GM21717 (cell line): ENCODE measurements around the gene PTOV1.
A peak's percentile ranks its signal among the peaks of the same experiment; 100 is the strongest.
"Not testable (repeated sequence)": the region's sequence is repeated elsewhere in the genome, so short reads cannot be mapped to it uniquely, and the experiment has no call there.

Experiments used
- ATAC-seq: cut with Tn5 transposase; IDR thresholded peaks from one replicate; pipeline ENCODE4 v1.9.1; 2021; ENCODE audit warnings: mild to moderate bottlenecking, moderate library complexity; ENCODE audit not compliant: unreplicated experiment

Gene PTOV1

GRCh38 chr19:49817964-49818648 lies 32.9 kb upstream of the PTOV1 start, which contains the start of gene MED25:
MED25 (plus strand) TSS chr19:49818289; CDS start chr19:49818342, 53 bp downstream.
- peak; percentile 57 for ATAC-seq

DNA sequence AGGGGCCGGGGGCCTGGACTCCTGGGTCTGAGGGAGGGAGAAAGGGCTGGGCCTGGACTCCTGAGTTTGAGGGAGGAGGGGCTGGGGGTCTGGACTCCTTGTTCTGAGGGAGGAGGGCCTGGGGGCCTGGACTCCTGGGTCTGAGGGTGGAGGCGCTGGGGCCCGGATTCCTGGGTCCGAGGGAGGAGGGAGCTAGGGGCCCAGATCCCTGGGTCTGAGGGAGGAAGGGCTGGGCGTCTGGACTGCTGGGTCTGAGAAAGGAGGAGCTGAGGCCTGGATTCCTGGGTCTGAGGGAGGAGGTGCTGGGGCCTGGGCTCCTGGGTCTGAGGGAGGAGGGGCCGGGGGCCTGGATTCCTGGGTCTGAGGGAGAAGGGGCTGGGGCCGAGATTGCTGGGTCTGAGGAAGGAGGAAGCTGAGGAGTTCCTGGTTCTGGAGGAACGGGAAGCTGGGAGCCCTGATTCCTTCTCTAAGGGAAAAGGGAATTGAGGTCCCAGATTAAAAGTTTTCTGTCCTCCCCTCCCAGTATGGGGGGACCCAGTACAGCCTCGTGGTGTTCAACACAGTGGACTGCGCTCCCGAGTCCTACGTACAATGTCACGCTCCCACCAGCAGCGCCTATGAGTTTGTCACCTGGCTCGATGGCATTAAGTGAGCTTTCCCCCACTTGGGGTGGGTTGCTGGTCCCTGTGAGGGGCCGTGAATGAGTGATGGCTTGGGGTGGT lies 32.1 kb upstream of the PTOV1 start:
- no peak for ATAC-seq

- ATAC-seq: not testable (repeated sequence)
These were observed 31.4 kb upstream of the PTOV1 start for GRCh38 chr19:49819452-49820115.

- ATAC-seq: no peak
These were observed 30.8 kb upstream of the PTOV1 start for GRCh38 chr19:49820125-49820524.

DNA sequence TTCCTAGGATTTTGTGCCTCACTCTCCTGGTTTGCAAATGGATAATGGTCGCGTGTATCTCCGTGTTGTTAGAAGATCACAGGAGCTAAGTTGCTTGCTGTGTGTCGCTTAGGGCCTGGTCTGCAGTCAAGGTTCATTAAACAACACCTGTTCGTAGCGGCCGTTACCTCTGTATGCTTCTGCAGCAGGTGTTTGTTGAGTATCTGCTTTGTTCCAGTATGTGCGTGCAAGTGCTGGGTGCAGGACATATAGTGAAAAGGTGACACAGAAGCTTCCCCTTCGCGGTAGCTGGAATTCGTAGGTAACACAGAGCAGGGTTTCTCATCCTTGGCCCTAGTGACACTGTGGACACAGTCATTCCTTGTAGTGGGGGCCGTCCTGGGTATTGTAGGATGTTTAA lies 27.5 kb upstream of the PTOV1 start:
- ATAC-seq: no peak

- ATAC-seq: no peak
These were observed 26.3 kb upstream of the PTOV1 start for GRCh38 chr19:49824662-49825061.

GRCh38 chr19:49827034-49827433 lies 23.9 kb upstream of the PTOV1 start:
- no peak for ATAC-seq

- no peak for ATAC-seq
These were observed 21.8 kb upstream of the PTOV1 start for GRCh38 chr19:49829200-49829599.

GRCh38 chr19:49829721-49830120 lies 21.2 kb upstream of the PTOV1 start:
- ATAC-seq: no peak

DNA sequence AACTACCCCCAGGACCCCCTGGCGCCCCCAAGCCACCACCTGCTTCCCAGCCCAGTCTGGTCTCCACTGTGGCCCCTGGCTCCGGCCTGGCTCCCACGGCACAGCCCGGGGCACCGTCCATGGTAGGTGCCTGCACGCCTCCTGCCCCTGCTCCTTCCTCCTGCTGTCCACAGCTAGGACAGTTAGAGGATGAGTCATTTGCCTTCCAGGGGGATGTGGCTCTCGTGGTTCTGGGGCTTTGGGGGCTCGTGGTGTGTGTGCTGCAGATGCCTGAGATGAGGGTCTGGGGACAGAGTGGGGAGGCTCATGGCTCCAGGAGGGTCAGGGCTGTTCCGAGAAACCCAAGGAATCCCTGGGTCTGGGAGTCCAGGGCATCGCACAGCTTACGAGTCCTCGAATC lies 20.2 kb upstream of the PTOV1 start:
- no peak for ATAC-seq

DNA sequence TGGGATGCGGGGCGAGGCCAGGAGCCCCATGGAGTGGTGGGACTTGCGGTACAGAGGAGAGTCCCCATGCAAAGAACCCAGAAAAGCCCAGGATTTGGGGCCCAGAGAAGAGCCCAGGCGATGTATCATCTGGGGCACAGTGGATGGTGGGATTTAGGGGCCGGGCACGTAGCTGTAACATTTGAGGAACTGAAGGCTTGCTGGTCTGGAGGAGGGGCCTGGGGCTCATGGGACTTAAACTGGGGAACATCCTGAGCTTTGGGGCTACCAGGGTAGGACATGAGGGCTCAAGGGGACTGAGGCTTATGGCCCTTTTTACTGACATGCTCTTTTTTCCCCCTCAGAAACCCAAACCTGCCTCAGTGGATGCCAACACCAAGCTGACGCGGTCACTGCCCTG lies 19.4 kb upstream of the PTOV1 start:
- no peak for ATAC-seq

- ATAC-seq: no peak
These were observed 18.4 kb upstream of the PTOV1 start for GRCh38 chr19:49832556-49832955.

DNA sequence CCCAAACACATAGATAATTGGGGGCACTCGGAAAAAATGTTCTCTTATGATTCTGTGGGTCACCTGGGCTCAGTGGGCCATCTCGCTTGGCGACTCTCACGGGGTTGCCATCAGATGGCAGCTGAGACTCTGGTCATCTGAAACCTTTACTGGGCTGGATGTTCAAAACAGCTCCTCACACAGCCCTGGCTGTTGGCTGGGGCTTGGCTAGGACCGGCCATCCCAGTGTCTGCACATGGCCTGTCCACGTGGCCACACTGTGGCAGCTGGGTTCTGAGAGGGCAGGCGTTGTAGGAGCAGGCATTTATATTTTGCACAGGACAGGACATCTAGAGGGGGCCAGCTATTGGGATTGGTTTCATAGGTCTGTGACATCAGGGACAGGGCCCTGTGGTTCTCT lies 17.4 kb upstream of the PTOV1 start:
- no peak for ATAC-seq

DNA sequence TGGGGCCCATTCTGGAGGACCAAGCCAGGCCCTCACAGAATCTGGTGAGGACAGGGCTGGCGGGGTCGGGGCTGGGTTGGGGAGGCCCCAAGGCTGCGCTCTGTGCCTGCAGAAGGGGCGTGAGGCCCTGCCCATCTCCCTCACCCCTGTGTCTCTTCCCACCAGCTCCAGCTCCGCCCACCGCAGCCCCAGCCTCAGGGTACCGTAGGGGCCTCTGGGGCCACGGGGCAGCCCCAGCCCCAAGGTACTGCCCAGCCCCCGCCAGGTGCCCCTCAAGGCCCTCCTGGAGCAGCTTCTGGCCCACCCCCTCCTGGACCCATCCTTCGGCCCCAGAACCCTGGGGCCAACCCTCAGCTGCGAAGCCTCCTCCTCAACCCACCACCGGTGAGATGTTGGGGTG lies 15.4 kb upstream of the PTOV1 start:
- no peak for ATAC-seq

- no peak for ATAC-seq
These were observed 14.6 kb upstream of the PTOV1 start for GRCh38 chr19:49836176-49837008.

GRCh38 chr19:49837009-49837310 lies 14.0 kb upstream of the PTOV1 start:
- ATAC-seq: no peak

DNA sequence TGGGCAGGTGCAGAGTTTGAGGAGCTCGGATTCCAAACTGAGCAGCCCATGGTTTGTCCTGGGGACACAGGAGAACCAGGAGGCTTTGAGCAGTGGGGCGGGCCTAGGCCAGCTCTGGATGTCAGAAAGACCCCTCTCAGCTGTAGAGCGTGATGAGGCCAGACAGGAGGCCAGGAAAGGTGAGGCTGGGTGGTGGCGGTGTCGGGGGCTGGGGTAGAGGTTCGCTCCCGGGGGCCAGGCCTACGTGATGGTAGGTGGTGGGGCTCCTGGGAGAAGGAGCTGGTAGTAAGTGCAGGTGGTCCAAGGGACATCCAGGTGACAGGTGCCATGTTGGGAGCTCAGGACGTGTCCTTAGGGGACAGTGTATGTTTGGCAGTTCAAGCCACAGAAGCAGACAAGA lies 13.5 kb upstream of the PTOV1 start:
- no peak for ATAC-seq

DNA sequence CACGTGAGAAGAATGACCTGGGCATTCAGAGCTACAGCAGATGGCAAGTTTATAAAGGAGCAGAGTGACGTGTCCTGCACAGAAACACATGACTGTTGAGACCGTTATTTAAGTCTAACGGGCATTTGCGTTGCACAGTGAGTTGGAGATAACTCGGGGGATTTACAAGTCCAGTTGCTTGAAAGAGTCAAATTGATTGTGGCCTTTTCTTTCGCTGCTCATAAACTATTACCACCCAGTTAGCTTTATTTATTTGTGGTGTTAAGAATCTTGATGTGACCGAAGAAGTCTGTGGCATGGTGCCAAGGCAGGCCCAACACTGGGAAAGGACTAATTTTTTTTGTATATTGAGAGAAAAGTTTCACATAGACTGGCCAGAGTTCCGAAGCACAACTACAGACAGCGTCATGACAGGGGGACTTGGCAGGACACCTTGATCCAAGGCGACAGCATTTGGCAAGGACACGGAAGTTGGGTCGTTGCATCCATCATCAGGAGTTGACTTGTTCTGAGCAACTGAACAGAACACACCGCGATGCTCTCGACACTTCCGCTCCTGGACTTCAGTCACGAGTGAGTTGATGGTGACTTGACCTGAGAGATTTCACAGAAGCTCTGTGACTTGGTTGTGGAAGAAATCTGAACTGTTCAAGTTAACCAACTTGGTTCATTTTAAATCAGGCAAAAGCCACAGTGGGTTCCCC lies 11.9 kb upstream of the PTOV1 start:
- ATAC-seq: no peak

DNA sequence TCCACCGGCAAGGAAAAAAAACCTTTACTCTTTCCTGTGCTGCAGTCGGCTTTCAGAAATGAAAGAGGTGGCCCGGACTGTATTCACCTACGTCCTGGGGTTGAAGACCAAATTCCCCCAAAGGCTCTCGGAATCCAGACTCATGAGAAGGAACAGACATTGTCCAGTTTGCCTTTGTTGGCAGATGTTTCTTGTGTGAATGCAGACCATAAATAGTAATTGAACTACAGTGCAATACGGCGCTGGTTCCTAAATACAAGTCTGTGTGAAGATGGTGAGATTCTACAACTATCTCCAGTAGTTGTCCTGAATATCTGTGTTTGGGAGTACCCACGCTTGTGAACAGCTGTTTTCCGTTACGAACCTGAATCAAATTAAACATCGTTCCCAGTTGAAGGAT lies 11.2 kb upstream of the PTOV1 start:
- no peak for ATAC-seq

GRCh38 chr19:49840321-49840720 lies 10.6 kb upstream of the PTOV1 start:
- no peak for ATAC-seq
